ENCODE data around the gene ETV5.
"Not testable (repeated sequence)": the region's sequence is repeated elsewhere in the genome, so short reads cannot be mapped to it uniquely, and the experiment has no call there.

ETV5 gene

GRCh38 chr3:186060222-186060621 is 48.7 kb downstream of the ETV5 start:
- no peak for DNase-seq

DNA sequence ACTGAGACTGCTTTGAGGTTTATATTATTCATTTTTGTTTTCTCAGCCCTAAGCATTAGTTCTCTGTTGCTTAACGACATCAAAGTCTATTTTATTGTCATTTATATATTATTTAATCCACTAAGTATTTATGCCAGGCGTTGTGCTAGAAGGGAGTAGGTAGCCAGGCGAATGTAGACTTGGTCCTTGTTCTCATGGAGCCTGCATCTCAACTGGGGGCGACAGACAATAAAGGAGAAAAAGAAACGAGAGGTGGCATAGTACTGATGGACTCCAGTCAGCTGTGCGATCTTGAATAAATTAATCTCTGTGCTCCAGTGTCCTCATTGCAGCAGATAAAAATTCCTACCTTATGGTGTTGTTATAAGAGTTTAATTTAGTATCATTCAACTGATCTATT is 49.7 kb downstream of the ETV5 start:
- DNase-seq: no peak

- DNase-seq: no peak
Observed at GRCh38 chr3:186058225-186058624, 50.7 kb downstream of the ETV5 start.

- no peak for DNase-seq
Observed at GRCh38 chr3:186057594-186057993, 51.3 kb downstream of the ETV5 start.

DNA sequence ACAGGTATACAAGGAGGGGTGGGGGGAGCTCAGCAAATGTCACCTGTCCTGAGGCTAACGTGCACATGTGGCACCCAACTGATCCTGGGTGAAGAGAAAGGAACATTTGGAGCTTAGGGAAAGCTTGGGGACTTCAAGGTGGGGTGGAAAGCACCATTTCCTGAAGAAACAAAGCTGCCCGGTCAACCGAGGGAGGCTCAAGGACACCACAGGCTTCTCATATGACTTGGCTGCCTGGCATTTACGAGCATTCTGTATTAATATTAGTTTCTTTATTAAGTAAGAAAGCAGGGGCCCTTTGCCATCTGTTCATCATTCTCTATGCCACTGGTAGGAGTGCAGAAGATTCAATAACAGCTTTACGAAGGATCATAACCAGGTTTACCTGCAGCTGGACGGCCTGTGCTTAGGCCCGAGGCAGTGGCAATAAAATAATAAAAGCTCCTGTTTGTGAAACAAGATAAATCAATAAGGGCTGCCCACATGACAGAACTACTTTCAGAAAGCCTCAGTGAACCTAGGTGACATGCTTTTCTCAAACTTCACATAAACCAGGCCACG is 54.0 kb downstream of the ETV5 start:
- DNase-seq: no peak

- no peak for DNase-seq
Observed at GRCh38 chr3:186053954-186054791, 54.7 kb downstream of the ETV5 start.

DNA sequence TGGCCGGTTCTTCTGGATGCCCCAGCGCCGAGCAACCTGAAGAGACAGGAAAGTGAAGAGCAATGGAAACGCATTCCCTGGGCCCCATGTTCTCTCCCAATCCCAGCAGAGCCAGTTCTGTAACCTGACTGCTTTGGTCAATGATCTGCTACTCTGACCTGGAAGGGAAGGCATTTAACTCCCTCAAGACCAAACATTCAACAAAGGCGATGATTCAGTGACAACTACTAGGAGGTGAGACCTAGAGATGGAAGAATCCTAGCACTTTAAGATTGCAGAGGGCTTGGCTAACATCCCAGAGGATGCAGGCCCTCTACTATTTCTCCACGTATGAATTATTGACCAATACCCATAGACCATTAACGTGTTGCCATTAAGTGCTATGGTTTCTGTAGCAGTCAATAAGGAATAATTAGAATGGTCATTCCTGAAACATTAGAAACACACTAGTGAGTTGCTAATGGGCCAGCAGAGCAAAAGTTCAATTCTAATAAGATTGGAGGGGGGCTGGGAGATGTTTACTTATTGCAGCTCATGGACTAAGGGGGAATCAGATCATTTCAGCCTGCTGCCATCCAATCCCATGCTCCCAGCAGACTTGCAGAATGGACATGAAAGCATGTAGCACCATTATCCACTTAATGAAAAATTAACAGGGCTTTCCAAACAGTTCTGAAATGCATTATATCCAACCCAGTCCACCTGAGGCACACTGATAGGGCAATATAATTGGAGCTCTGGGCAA is 56.6 kb downstream of the ETV5 start:
- DNase-seq: no peak

- DNase-seq: no peak
Observed at GRCh38 chr3:186049001-186049400, 59.9 kb downstream of the ETV5 start.

GRCh38 chr3:186048119-186048518 is 60.8 kb downstream of the ETV5 start:
- no peak for DNase-seq

GRCh38 chr3:186046838-186047237 is 62.1 kb downstream of the ETV5 start:
- no peak for DNase-seq

GRCh38 chr3:186044968-186045367 is 63.9 kb downstream of the ETV5 start:
- DNase-seq: no peak

DNA sequence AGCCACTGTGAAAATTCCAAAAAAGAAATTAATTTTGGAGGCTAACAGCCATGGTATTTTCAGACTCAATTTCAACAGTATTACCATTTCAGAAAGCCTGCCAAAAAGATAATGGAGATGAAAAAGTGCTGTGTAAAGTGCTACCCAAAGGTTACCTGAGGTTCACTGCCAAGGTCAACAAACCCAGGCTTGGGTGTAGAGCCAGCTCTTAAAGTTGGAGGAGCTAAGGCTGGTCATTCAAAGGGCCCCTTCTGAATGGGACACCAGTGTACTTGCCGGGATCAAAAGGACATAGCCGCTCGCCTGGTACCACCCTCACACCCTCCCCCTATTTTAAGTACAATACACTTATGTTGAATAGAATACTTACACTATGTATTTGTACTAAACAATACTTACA is 64.5 kb downstream of the ETV5 start:
- DNase-seq: no peak

- DNase-seq: no peak
Observed at GRCh38 chr3:186042521-186043202, 66.2 kb downstream of the ETV5 start.

- DNase-seq: no peak
Observed at GRCh38 chr3:186042036-186042435, 66.9 kb downstream of the ETV5 start.

GRCh38 chr3:186038360-186038759 is 70.5 kb downstream of the ETV5 start:
- DNase-seq: no peak

DNA sequence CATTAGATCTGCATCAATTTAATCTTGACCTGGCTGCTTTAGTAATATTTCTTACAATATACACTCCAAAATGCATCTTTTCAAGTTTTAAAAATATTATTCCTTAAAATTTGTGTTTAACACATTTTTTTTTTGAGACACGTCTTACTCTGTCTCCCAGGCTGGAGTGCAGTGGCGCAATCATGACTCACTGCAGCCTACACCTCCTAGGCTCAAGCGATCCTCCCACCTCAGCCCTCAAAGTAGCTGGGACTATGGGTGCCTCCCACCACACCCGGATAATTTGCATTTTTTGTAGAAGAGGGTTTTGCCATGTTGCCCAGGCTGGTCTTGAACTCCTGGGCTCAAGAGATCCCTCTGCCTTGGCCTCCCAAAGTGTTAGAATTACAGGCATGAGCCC is 73.6 kb downstream of the ETV5 start:
- DNase-seq: no peak

- no peak for DNase-seq
Observed at GRCh38 chr3:186032321-186032720, 76.6 kb downstream of the ETV5 start.

DNA sequence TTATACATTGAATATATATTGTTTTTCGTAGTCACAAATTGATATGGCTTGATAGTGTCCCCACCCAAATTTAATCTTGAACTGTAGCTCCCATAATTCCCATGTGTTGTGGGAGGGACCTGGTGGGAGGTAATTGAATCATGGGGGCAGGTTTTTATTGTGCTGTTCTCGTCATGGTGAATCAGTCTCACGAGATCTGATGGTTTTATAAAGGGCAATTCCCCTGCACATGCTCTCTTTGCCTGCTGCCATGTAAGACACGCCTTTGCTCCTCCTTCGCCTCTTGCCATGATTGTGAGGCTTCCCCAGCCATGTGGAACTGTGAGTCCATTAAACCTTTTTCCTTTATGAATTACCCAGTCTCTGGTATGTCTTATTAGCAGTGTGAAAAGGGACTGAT is 82.9 kb downstream of the ETV5 start:
- DNase-seq: not testable (repeated sequence)

GRCh38 chr3:186025161-186025560 is 83.7 kb downstream of the ETV5 start:
- DNase-seq: no peak

- no peak for DNase-seq
Observed at GRCh38 chr3:186024210-186024609, 84.7 kb downstream of the ETV5 start.

- no peak for DNase-seq
Observed at GRCh38 chr3:186022931-186023330, 86.0 kb downstream of the ETV5 start.

GRCh38 chr3:186021673-186022362 is 87.1 kb downstream of the ETV5 start:
- no peak for DNase-seq

DNA sequence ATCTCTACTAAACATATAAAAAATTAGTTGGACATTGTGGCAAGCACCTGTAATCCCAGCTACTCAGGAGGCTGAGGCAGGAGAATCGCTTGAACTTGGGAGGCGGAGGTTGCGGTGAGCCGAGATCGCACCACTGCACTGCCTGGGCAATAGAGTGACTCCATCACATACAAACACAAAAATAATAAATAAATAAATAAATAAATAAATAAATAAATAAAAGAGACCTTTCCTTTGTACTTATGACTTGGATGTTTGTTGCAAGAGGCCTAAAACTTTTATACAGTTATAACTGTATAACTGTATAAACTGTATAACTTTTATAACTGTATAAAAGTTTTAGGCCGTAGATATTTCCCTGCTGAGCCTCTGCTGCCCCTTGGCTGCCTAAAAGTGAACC is 87.6 kb downstream of the ETV5 start:
- DNase-seq: not testable (repeated sequence)

All from cortex of kidney (tissue), 1 donor.